AG04450 (cell line): ENCODE measurements around the gene HACL1. TPM values are rescaled to one million over a fixed set of nuclear protein-coding genes. Genes with fewer than 3 reads are reported as not detected.
"Not testable (repeated sequence)": the region's sequence is repeated elsewhere in the genome, so short reads cannot be mapped to it uniquely, and the experiment has no call there.

Experiments
- CTCF ChIA-PET: fragments of 300-600, 350-600 bp; formaldehyde crosslinking; extraction: SDS; loops from one replicate; lab custom pipeline; 2022; ENCODE audit warnings: antibody characterized with exemption, inconsistent platforms; lab: Charles Lee
- POLR2A ChIA-PET: fragments of 350-600 bp; formaldehyde crosslinking; extraction: SDS; loops from one replicate; lab custom pipeline; 2021; ENCODE audit warnings: antibody characterized with exemption, inconsistent platforms; lab: Yijun Ruan, JAX
- DNase-seq: peaks from one replicate; pipeline ENCODE4 v3.0.0-alpha.2; 2011; ENCODE audit warnings: low read depth, low spot score
- H3K27ac ChIP-seq: one replicate; pipeline ENCODE4 v1.5.1; 2012; ENCODE audit warnings: low read depth, low read length, control low read depth
- H3K27me3 ChIP-seq: one replicate; pipeline ENCODE4 v1.6.0; 2012; ENCODE audit warnings: low read length; ENCODE audit not compliant: control insufficient read depth, insufficient read depth
- H3K4me3 ChIP-seq: 2 replicates; pipeline ENCODE4 v1.5.1; 2011; ENCODE audit warnings: mild to moderate bottlenecking, low read depth, low read length, control low read depth
- H3K9me3 ChIP-seq: 2 replicates; pipeline ENCODE4 v1.5.1; 2012; ENCODE audit warnings: low read length; ENCODE audit not compliant: control insufficient read depth, insufficient read depth
- CTCF ChIP-seq: IDR thresholded peaks from 2 replicates; pipeline ENCODE4 v1.5.1; 2011; ENCODE audit warnings: low read depth, low read length, control low read depth, inconsistent platforms
- polyA plus RNA-seq: library from polyadenylated mRNA; depleted of rRNA; stranded (reverse); fragments of >200 nt; gene quantifications from 2 replicates; pipeline ENCODE4 v1.2.3, GENCODE V29; 2011

HACL1 gene
- polyA plus RNA-seq, 1 experiment = 22.0 TPM

DNA sequence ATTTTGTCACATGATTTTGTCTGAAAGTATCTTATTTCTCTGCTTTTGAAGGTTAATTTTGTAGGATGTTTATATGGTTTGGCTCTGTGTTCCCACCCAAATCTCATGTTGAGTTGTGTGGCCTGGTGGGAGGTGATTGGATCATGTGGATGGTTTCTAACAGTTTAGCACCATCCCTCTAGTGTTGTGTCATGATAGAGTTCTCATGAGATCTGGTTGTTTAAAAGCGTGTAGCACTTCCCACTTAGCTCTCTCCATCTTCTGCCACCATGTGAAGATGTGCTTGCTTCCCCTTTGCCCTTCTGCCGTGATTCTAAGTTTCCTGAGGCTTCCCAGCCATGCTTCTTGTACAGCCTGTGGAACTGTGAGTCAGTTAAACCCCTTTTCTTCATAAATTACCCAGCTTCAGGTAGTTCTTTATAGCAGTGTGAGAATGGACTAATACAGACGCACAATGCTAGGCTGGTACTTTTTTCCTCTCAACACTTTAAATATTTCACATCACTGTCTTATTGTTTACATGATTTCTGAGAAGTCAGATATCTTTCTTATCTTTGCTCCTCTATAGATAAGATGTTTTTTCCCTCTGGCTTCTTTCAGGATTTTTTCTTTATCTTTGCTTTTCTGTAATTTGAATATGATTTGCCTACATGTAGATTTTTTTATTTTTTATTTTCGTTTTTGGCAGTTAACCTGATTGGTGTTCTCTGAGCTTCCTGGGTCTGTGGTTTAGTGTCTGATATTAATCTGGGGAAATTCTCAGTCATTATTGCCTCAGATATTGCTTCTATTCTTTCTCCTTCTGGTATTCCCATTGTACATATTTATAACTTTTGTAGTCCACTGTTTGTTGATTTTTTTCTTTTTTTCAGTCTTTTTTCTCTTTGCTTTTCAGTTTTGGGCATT is 22.4 kb upstream of the HACL1 start:
- ChIA-PET POLR2A (no interaction called here), CTCF (interaction anchor here (0.8 kb wide), 1 partner anchor 188 kb away, joined by 3 read pairs; no protein-coding TSS in a partner anchor)
- no peak for DNase-seq
- Histone ChIP-seq H3K27me3 (no peaks in the 10 kb centered on the region), H3K27ac (no peak overlapping the region), H3K9me3 (peaks cover 6% of the 10 kb centered on the region; the same call in 1 of the 2 replicates), H3K4me3 (no peak overlapping the region)
- TF ChIP-seq CTCF = no peak

GRCh38 chr3:15619659-15620464 is 18.5 kb upstream of the HACL1 start:
- CTCF ChIA-PET, H3K27ac ChIP-seq, H3K4me3 ChIP-seq, POLR2A ChIA-PET, H3K9me3 ChIP-seq, DNase-seq, H3K27me3 ChIP-seq: not testable (repeated sequence)

- ChIA-PET CTCF (no interaction called here), POLR2A (no interaction called here)
- no peaks in the 10 kb centered on the region for H3K27me3 ChIP-seq
- no peak overlapping the region for H3K4me3 ChIP-seq
- no peak overlapping the region for H3K27ac ChIP-seq
- peaks cover 6% of the 10 kb centered on the region for H3K9me3 ChIP-seq
- no peak for DNase-seq
- no peak for TF ChIP-seq CTCF
Measured at GRCh38 chr3:15616053-15616452, 14.7 kb upstream of the HACL1 start.

DNA sequence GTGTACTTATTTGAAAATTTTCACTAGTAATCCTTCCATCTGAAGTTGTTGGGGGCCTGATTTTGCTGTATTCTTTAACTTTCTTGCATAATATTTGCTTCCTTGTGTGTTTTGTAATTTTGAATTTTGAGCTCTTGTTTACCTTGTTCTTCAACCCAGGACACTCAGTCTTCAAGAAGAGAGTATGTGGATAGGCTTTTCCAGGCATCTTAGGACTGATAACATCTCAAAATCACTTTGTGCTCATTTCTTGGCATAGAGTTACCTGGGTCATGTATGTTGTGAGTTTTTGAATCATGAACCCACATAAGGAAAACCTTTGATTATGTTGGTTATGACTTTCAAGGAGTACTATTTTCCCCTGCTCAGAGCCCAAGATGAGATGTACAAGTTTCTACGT is 13.6 kb upstream of the HACL1 start:
- POLR2A ChIA-PET = no interaction called here
- no peak overlapping the region for H3K4me3 ChIP-seq
- CTCF ChIA-PET = no interaction called here
- no peaks in the 10 kb centered on the region for H3K27me3 ChIP-seq
- no peak for DNase-seq
- H3K27ac ChIP-seq = no peak overlapping the region
- no peaks in the 10 kb centered on the region; the same call in 1 of the 2 replicates for H3K9me3 ChIP-seq
- TF ChIP-seq CTCF = no peak

GRCh38 chr3:15612001-15612400 is 10.6 kb upstream of the HACL1 start:
- no peak for TF ChIP-seq CTCF
- Histone ChIP-seq H3K27me3 (no peaks in the 10 kb centered on the region), H3K4me3 (no peak overlapping the region), H3K9me3 (no peaks in the 10 kb centered on the region), H3K27ac (no peak overlapping the region)
- ChIA-PET POLR2A (no interaction called here), CTCF (no interaction called here)
- no peak for DNase-seq
